ENCODE data around the gene PCDHGB1.
"Not testable (repeated sequence)": the region's sequence is repeated elsewhere in the genome, so short reads cannot be mapped to it uniquely, and the experiment has no call there.

PCDHGB1 gene

DNA sequence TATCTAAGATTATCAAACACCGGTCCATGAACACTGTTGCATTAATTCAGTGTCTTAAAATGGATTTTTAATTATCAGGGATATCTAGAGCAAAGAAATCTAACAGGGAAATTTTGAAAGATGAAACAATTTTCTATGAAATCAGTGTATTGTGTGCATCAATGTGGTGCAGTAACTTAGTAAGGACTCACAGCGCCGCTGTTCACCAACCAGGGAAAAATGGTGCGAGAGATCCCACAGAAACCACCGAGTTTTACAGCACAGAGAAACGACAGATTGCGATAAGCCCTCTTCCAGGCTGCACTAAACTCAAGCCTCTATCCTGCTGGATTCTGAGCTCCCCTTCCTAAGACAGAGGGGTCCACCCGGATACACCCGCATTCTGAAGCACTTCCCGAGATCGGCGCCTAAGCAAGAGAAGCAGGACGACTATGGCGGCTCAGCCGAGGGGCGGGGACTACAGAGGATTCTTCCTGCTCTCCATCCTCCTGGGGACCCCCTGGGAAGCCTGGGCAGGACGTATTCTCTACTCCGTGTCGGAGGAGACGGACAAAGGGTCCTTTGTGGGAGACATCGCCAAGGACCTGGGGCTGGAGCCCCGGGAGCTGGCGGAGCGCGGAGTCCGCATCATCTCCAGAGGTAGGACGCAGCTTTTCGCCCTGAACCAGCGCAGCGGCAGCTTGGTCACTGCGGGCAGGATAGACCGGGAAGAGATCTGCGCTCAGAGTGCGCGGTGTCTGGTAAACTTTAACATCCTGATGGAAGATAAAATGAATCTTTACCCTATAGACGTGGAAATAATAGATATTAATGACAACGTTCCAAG lies 32.8 kb downstream of the PCDHGB1 start, which contains the start of gene PCDHGA7:
PCDHGA7 (plus strand) TSS at position 274 of the 826 bp plus-strand sequence; CDS start at position 432, 158 bp downstream.
- H4K12ac ChIP-seq (ENCODE audit: low read depth, low read length) = no peak within 1 kb of the TSS
- no peak within 1 kb of the TSS for H3K14ac ChIP-seq (ENCODE audit: low read length)
- H3K18ac ChIP-seq (ENCODE audit: low read length) = no peak within 1 kb of the TSS
- H3K79me2 ChIP-seq (ENCODE audit: control insufficient read depth, insufficient read depth, low read length, poor library complexity) = no peaks in the 10 kb centered on the region
- H3K9me3 ChIP-seq (ENCODE audit: insufficient read depth, low read depth, low read length) = peaks cover 20% of the 10 kb centered on the region
- no peak within 1 kb of the TSS for H4K8ac ChIP-seq (ENCODE audit: low read depth, low read length)
- no CpG with 5 or more reads among the region's 37 CpGs for WGBS (ENCODE audit: extremely low coverage, insufficient coverage, insufficient read length)
- no peaks in the 10 kb centered on the region for H3K27me3 ChIP-seq (ENCODE audit: insufficient read depth, low read length)
- no peaks in the 10 kb centered on the region for H3K36me3 ChIP-seq (ENCODE audit: control insufficient read depth in 1 of 2, insufficient read depth in 2 of 2, low read length in 2 of 2)
- no peak within 1 kb of the TSS for H2BK12ac ChIP-seq (ENCODE audit: low read length)
- no peak within 1 kb of the TSS for H3K9ac ChIP-seq (ENCODE audit: low read length)
- no peak within 1 kb of the TSS for H3K4me2 ChIP-seq (ENCODE audit: low read length)
- H2AFZ ChIP-seq (ENCODE audit: insufficient read depth, low read length, poor library complexity) = no peak within 1 kb of the TSS
- H3K4me3 ChIP-seq (ENCODE audit: low read depth, low read length) = no peak within 1 kb of the TSS
- H3K27ac ChIP-seq (ENCODE audit: low read depth, low read length) = no peak within 1 kb of the TSS
- no peak within 1 kb of the TSS for H2BK5ac ChIP-seq (ENCODE audit: low read depth, low read length, poor library complexity)
- no peak within 1 kb of the TSS for H3K4ac ChIP-seq (ENCODE audit: low read depth, low read length)
- H3K23ac ChIP-seq (ENCODE audit: low read length) = no peak within 1 kb of the TSS
- H2BK120ac ChIP-seq (ENCODE audit: insufficient read depth, low read length, poor library complexity) = no peak within 1 kb of the TSS
- H4K91ac ChIP-seq (ENCODE audit: low read depth, low read length) = no peak within 1 kb of the TSS
- no peaks in the 10 kb centered on the region for H3K4me1 ChIP-seq (ENCODE audit: control insufficient read depth in 1 of 2, insufficient read depth in 2 of 2, low read length in 2 of 2)
- H3K79me1 ChIP-seq (ENCODE audit: low read length) = no peaks in the 10 kb centered on the region
- H2AK5ac ChIP-seq (ENCODE audit: low read length) = no peak within 1 kb of the TSS
- peak in 1 of 2 donors; percentile 34 for DNase-seq

DNA sequence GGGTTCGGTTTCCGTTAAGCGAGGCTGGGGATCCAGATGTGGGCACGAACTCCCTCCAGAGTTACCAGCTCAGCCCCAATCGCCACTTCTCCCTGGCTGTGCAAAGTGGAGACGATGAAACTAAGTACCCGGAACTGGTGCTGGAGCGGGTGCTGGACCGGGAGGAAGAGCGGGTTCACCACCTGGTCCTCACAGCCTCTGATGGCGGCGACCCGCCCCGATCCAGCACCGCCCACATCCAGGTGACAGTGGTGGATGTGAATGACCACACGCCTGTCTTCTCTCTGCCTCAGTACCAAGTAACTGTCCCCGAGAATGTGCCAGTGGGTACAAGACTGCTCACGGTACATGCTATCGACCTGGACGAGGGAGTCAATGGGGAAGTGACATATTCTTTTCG lies 33.4 kb downstream of the PCDHGB1 start:
- no peak overlapping the region for H2BK120ac ChIP-seq (ENCODE audit: insufficient read depth, low read length, poor library complexity)
- H2BK5ac ChIP-seq (ENCODE audit: low read depth, low read length, poor library complexity) = no peak overlapping the region
- no peaks in the 10 kb centered on the region for H3K27me3 ChIP-seq (ENCODE audit: insufficient read depth, low read length)
- no peak overlapping the region for H3K4ac ChIP-seq (ENCODE audit: low read depth, low read length)
- H3K79me1 ChIP-seq (ENCODE audit: low read length) = no peaks in the 10 kb centered on the region
- H3K4me1 ChIP-seq (ENCODE audit: control insufficient read depth in 1 of 2, insufficient read depth in 2 of 2, low read length in 2 of 2) = no peaks in the 10 kb centered on the region
- H2AK5ac ChIP-seq (ENCODE audit: low read length) = no peak overlapping the region
- H2BK12ac ChIP-seq (ENCODE audit: low read length) = no peak overlapping the region
- H3K79me2 ChIP-seq (ENCODE audit: control insufficient read depth, insufficient read depth, low read length, poor library complexity) = no peaks in the 10 kb centered on the region
- H3K4me2 ChIP-seq (ENCODE audit: low read length) = no peak overlapping the region
- whole genome bisulfite sequencing (ENCODE audit: extremely low coverage, insufficient coverage, insufficient read length) = no CpG with 5 or more reads among the region's 21 CpGs
- H3K9ac ChIP-seq (ENCODE audit: low read length) = no peak overlapping the region
- H4K91ac ChIP-seq (ENCODE audit: low read depth, low read length) = no peak overlapping the region
- no peak for DNase-seq
- H2AFZ ChIP-seq (ENCODE audit: insufficient read depth, low read length, poor library complexity) = no peak overlapping the region
- H3K4me3 ChIP-seq (ENCODE audit: low read depth, low read length) = no peak overlapping the region
- H4K12ac ChIP-seq (ENCODE audit: low read depth, low read length) = no peak overlapping the region
- no peak overlapping the region for H3K27ac ChIP-seq (ENCODE audit: low read depth, low read length)
- H3K14ac ChIP-seq (ENCODE audit: low read length) = no peak overlapping the region
- H3K23ac ChIP-seq (ENCODE audit: low read length) = no peak overlapping the region
- H3K18ac ChIP-seq (ENCODE audit: low read length) = no peak overlapping the region
- H4K8ac ChIP-seq (ENCODE audit: low read depth, low read length) = no peak overlapping the region
- H3K36me3 ChIP-seq (ENCODE audit: control insufficient read depth in 1 of 2, insufficient read depth in 2 of 2, low read length in 2 of 2) = peaks cover 0 to under 1% of the 10 kb centered on the region in 2 experiments
- H3K9me3 ChIP-seq (ENCODE audit: insufficient read depth, low read depth, low read length) = peaks cover 23% of the 10 kb centered on the region

DNA sequence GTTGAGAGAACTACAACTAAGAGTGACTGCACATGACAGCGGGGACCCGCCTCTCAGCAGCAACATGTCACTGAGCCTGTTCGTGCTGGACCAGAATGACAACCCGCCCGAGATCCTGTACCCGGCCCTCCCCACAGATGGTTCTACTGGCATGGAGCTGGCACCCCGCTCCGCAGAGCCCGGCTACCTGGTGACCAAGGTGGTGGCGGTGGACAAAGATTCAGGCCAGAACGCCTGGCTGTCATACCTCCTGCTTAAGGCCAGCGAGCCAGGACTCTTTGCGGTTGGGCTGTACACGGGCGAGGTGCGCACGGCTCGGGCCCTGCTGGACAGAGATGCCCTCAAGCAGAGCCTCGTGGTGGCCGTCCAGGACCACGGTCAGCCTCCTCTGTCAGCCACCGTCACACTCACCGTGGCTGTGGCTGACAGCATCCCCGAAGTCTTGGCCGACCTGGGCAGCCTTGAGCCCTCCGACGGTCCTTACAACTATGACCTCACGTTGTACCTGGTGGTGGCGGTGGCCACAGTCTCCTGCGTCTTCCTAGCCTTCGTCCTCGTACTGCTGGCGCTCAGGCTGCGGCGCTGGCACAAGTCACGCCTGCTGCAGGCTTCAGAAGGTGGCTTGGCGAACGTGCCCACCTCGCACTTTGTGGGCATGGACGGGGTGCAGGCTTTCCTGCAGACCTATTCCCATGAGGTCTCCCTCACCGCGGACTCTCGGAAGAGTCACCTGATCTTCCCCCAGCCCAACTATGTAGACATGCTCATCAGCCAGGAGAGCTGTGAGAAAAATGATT lies 34.8 kb downstream of the PCDHGB1 start:
- Histone ChIP-seq H3K4me2 (ENCODE audit: low read length) (no peak overlapping the region), H4K8ac (ENCODE audit: low read depth, low read length) (no peak overlapping the region), H3K79me2 (ENCODE audit: control insufficient read depth, insufficient read depth, low read length, poor library complexity) (no peaks in the 10 kb centered on the region), H3K27ac (ENCODE audit: low read depth, low read length) (no peak overlapping the region), H3K9me3 (ENCODE audit: insufficient read depth, low read depth, low read length) (peaks cover 34% of the 10 kb centered on the region), H3K23ac (ENCODE audit: low read length) (no peak overlapping the region), H3K18ac (ENCODE audit: low read length) (no peak overlapping the region), H3K4me1 (ENCODE audit: control insufficient read depth in 1 of 2, insufficient read depth in 2 of 2, low read length in 2 of 2) (no peaks in the 10 kb centered on the region), H2AFZ (ENCODE audit: insufficient read depth, low read length, poor library complexity) (no peak overlapping the region), H4K12ac (ENCODE audit: low read depth, low read length) (no peak overlapping the region), H3K4ac (ENCODE audit: low read depth, low read length) (no peak overlapping the region), H2BK120ac (ENCODE audit: insufficient read depth, low read length, poor library complexity) (no peak overlapping the region), H3K14ac (ENCODE audit: low read length) (no peak overlapping the region), H3K4me3 (ENCODE audit: low read depth, low read length) (no peak overlapping the region), H2BK5ac (ENCODE audit: low read depth, low read length, poor library complexity) (no peak overlapping the region), H3K27me3 (ENCODE audit: insufficient read depth, low read length) (no peaks in the 10 kb centered on the region), H2AK5ac (ENCODE audit: low read length) (no peak overlapping the region), H4K91ac (ENCODE audit: low read depth, low read length) (no peak overlapping the region), H2BK12ac (ENCODE audit: low read length) (no peak overlapping the region), H3K79me1 (ENCODE audit: low read length) (no peaks in the 10 kb centered on the region), H3K36me3 (ENCODE audit: control insufficient read depth in 1 of 2, insufficient read depth in 2 of 2, low read length in 2 of 2) (peaks cover 6 to 9% of the 10 kb centered on the region in 2 experiments), H3K9ac (ENCODE audit: low read length) (no peak overlapping the region)
- WGBS (ENCODE audit: extremely low coverage, insufficient coverage, insufficient read length) = no CpG with 5 or more reads among the region's 43 CpGs
- DNase-seq = no peak

DNA sequence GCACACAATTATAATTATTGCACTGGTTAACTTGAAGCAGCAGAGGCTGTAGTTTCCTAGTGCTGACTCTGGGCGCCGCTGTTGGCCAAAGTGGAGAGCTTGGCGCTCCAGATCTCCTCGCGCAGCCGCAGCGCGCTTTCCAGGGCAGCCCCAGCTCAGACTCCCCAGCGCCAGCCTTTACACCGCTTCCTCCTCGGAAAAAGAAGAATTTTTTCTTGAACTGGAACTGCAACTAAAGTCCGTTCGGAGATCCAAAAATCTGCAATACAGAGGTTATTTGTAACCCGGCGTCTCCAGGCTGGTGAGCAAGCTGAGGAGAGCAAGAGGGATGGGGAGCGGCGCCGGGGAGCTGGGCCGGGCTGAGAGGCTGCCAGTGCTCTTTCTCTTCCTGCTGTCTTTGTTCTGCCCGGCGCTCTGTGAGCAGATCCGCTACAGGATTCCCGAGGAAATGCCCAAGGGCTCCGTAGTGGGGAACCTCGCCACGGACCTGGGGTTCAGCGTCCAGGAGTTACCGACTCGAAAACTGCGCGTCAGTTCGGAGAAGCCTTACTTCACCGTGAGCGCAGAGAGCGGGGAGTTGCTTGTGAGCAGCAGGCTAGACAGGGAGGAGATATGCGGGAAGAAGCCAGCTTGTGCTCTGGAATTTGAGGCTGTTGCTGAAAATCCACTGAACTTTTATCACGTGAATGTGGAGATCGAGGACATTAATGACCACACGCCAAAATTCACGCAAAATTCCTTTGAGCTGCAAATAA lies 37.8 kb downstream of the PCDHGB1 start, which contains the start of gene PCDHGB4:
PCDHGB4 (plus strand) TSS at position 142 of the 755 bp plus-strand sequence; CDS start at position 329, 187 bp downstream.
- H3K14ac ChIP-seq (ENCODE audit: low read length); H2AFZ ChIP-seq (ENCODE audit: insufficient read depth, low read length, poor library complexity); H3K4ac ChIP-seq (ENCODE audit: low read depth, low read length); H2BK5ac ChIP-seq (ENCODE audit: low read depth, low read length, poor library complexity); H3K9ac ChIP-seq (ENCODE audit: low read length); H2BK120ac ChIP-seq (ENCODE audit: insufficient read depth, low read length, poor library complexity); H4K12ac ChIP-seq (ENCODE audit: low read depth, low read length); H3K23ac ChIP-seq (ENCODE audit: low read length); H3K27me3 ChIP-seq (ENCODE audit: insufficient read depth, low read length); H3K27ac ChIP-seq (ENCODE audit: low read depth, low read length); H2BK12ac ChIP-seq (ENCODE audit: low read length); H3K18ac ChIP-seq (ENCODE audit: low read length); H3K79me1 ChIP-seq (ENCODE audit: low read length); H2AK5ac ChIP-seq (ENCODE audit: low read length); H3K79me2 ChIP-seq (ENCODE audit: control insufficient read depth, insufficient read depth, low read length, poor library complexity); H4K91ac ChIP-seq (ENCODE audit: low read depth, low read length); H3K4me1 ChIP-seq (ENCODE audit: control insufficient read depth in 1 of 2, insufficient read depth in 2 of 2, low read length in 2 of 2); H4K8ac ChIP-seq (ENCODE audit: low read depth, low read length): not testable (repeated sequence)
- no CpG with 5 or more reads among the region's 40 CpGs for WGBS (ENCODE audit: extremely low coverage, insufficient coverage, insufficient read length)
- H3K36me3 ChIP-seq (ENCODE audit: control insufficient read depth in 1 of 2, insufficient read depth in 2 of 2, low read length in 2 of 2) = peaks cover 10 to 13% of the 10 kb centered on the region in 2 experiments
- peak in 1 of 2 donors; percentile 47 for DNase-seq
- H3K4me2 ChIP-seq (ENCODE audit: low read length) = peak within 1 kb of the TSS; percentile 54
- H3K9me3 ChIP-seq (ENCODE audit: insufficient read depth, low read depth, low read length) = peaks cover 38% of the 10 kb centered on the region
- H3K4me3 ChIP-seq (ENCODE audit: low read depth, low read length) = peak within 1 kb of the TSS; percentile 48
